ENCODE measurements around the gene DDX1.

DNA sequence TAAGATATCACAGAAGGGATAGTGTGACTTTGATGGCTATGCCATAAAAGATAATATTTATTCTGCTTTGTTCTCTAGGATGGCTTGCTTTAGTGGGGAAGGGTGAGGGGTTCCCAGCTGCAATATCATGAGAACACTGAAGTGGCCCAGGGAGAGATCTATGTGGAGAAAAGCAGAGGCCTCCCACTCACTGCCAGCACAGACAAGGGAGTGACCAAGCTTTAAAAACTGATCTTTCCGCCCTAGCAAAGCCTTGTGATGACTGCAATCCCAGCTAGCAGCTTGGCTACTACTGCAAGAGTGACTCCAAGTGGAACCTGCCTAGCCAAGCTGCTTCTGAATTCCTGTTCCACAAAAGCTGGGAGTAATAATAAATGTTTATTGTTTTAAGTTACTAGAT, 7.8 kb upstream of the DDX1 start:
- TF ChIP-seq SP1 (IDR thresholded peaks at IDR 0.05): no peak
- TF ChIP-seq L3MBTL2 (conservative IDR thresholded peaks at IDR 0.05): no peak
- TF ChIP-seq BHLHE40 (IDR thresholded peaks at IDR 0.05; ENCODE audit: borderline replicate concordance): no peak
- no peak for TF ChIP-seq ELF4 (IDR thresholded peaks at IDR 0.05)
- no peak for TF ChIP-seq NFRKB (IDR thresholded peaks at IDR 0.05)
- no peak for TF ChIP-seq CTBP1 (IDR thresholded peaks at IDR 0.05; ENCODE audit: borderline replicate concordance)
- no peak for TF ChIP-seq SUZ12 (IDR thresholded peaks at IDR 0.05)

Measured in HEK293T (cell line).